ENCODE measurements around the gene HNRNPR. TPM values are rescaled to one million over a fixed set of nuclear protein-coding genes. Genes with fewer than 3 reads are reported as not detected.

HNRNPR gene
- total and polyA plus RNA-seq, 9 of the 15 experiments (the other 6 are each of a cell fraction or from before 2014, with no cell fraction given), result 80.9 to 372 (median 301) TPM

DNA sequence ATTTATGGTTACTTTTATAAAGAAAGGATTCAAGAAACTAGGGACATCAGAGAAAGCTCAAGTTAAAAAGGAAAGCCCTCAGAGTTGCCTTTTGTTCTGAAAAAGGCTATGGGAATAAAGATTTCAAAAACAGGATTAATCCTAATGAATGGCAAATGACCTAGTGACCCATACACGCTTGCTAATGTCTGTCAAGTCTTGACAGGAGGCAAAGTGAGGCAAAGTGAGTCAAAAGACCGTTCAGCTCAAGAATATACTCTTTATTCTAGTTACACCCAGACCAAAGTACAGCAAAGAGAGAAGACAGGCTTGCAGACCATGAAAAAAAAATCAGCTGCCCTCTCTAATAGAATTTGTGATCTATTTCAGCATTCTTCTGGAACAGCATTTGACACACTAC is 22.1 kb upstream of the HNRNPR start:
- peak overlapping the region; percentile 98 for H3K4me2 ChIP-seq (ENCODE audit: insufficient read depth, low read length)
- CTCF ChIA-PET (ENCODE audit: low intra/inter-chr PET ratio), result no interaction called here
- no peak for FAIRE-seq
- H3K79me2 ChIP-seq (ENCODE audit: control insufficient read depth, insufficient read depth, low read length), result peaks cover 43% of the 10 kb centered on the region
- BruUV-seq (replicated peaks), result no TSS peak
- H4K20me1 ChIP-seq (replicated peaks; ENCODE audit: control insufficient read depth, insufficient read depth, low read length), result no peaks in the 10 kb centered on the region
- H3K27me3 ChIP-seq (ENCODE audit: control insufficient read depth in 2 of 2, insufficient read depth in 2 of 2, low read length in 2 of 2), result no peaks in the 10 kb centered on the region
- no peak for DNase-seq (ENCODE audit: extremely low read depth in 1 of 4, low spot score in 3 of 4)
- H3K9me3 ChIP-seq (replicated peaks; ENCODE audit: control insufficient read depth, insufficient read depth, low read depth, low read length), result peaks cover 32% of the 10 kb centered on the region
- in situ Hi-C loops (cut with MboI) (no loop called here), intact Hi-C loops (cut with micrococcal nuclease) (no loop called here)
- TF ChIP-seq SPI1 (IDR thresholded peaks at IDR 0.05; ENCODE audit: borderline replicate concordance, low read depth, low read length), result no peak
- no peak for TF ChIP-seq HDGF (IDR thresholded peaks at IDR 0.05)
- TF ChIP-seq ETV6 (IDR thresholded peaks at IDR 0.05; ENCODE audit: borderline replicate concordance in 1 of 2, low read depth in 2 of 2, low read length in 1 of 2), result no peak
- no peak for TF ChIP-seq ETV6 (CRISPR knock-in tag; IDR thresholded peaks at IDR 0.05; ENCODE audit: borderline replicate concordance)
- no peak for TF ChIP-seq ZKSCAN3 (CRISPR knock-in tag; IDR thresholded peaks at IDR 0.05)
- TF ChIP-seq, protein P1, sequence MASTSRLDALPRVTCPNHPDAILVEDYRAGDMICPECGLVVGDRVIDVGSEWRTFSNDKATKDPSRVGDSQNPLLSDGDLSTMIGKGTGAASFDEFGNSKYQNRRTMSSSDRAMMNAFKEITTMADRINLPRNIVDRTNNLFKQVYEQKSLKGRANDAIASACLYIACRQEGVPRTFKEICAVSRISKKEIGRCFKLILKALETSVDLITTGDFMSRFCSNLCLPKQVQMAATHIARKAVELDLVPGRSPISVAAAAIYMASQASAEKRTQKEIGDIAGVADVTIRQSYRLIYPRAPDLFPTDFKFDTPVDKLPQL (IDR thresholded peaks at IDR 0.05; ENCODE audit: extremely low read depth, insufficient read length), result no peak
- no peak for TF ChIP-seq FOXJ2 (tag; IDR thresholded peaks at IDR 0.05)
- TF ChIP-seq ZNF197 (CRISPR knock-in tag; IDR thresholded peaks at IDR 0.05; ENCODE audit: low read depth), result no peak
- no peak for TF ChIP-seq ZNF695 (CRISPR knock-in tag; IDR thresholded peaks at IDR 0.05)
- TF ChIP-seq MBD1 (CRISPR knock-in tag; IDR thresholded peaks at IDR 0.05), result no peak
- TF ChIP-seq CEBPG (CRISPR knock-in tag; IDR thresholded peaks at IDR 0.05), result no peak
- no peak for TF ChIP-seq CEBPG (tag; conservative IDR thresholded peaks at IDR 0.05 in 1 of 2, IDR thresholded peaks at IDR 0.05 in 1 of 2)
- no peak for TF ChIP-seq ZNF77 (CRISPR knock-in tag; IDR thresholded peaks at IDR 0.05)
- TF ChIP-seq POLR2AphosphoS5 (IDR thresholded peaks at IDR 0.05; ENCODE audit: control insufficient read depth, insufficient read depth, low read depth, low read length), result no peak
- TF ChIP-seq SIRT6 (IDR thresholded peaks at IDR 0.05; ENCODE audit: low read depth, low read length), result no peak
- peak overlapping the region; percentile 58; the same call in 1 of the 2 replicates for H3K4me3 ChIP-seq
- peaks cover 14 to 24% of the 10 kb centered on the region in 2 experiments for H3K4me1 ChIP-seq (replicated peaks in 1 of 2; ENCODE audit: control insufficient read depth in 2 of 2, insufficient read depth in 2 of 2, low read length in 2 of 2)
- 63% methylated on average over 2 of the region's 2 CpGs for WGBS (ENCODE audit: insufficient coverage, low coverage, missing lambda C conversion rate)
- H3K27ac ChIP-seq (ENCODE audit: extremely low read depth, low read depth, low read length), result no peak overlapping the region
- H3K36me3 ChIP-seq (ENCODE audit: control insufficient read depth, insufficient read depth, low read length), result peaks cover 48% of the 10 kb centered on the region
- no peaks in the 10 kb centered on the region for H3K9me1 ChIP-seq (ENCODE audit: control insufficient read depth, insufficient read depth, low read length)
- H2AFZ ChIP-seq (ENCODE audit: low read depth, low read length), result no peak overlapping the region
- POLR2A ChIA-PET, result interaction anchor here (0.5 to 1.7 kb wide), 2 partner anchors 9 to 594 kb away, joined by 3 to 7 read pairs; partner anchors contain the start of gene PNRC2
- no peak overlapping the region for H3K9ac ChIP-seq (ENCODE audit: insufficient read depth in 1 of 2, low read depth in 2 of 2, low read length in 2 of 2)
- ATAC-seq, result no peak

All from K562 (cell line).